HEK293T (cell line): Measurements from ENCODE around the gene RBBP9.
A peak's percentile ranks its signal among the peaks of the same experiment; 100 is the strongest.

ENCODE experiments used
- CTCF ChIA-PET: fragments of 350-600 bp; formaldehyde crosslinking; extraction: SDS; loops from one replicate; lab custom pipeline; 2021; ENCODE audit warnings: antibody characterized with exemption, inconsistent platforms; lab: Yijun Ruan, JAX
- POLR2A ChIA-PET: fragments of 350-600 bp; formaldehyde crosslinking; extraction: SDS; loops from one replicate; lab custom pipeline; 2020; ENCODE audit warnings: antibody characterized with exemption, inconsistent platforms; lab: Yijun Ruan, JAX
- DNase-seq: peaks from one replicate; pipeline ENCODE4 v3.0.0; 2012; ENCODE audit warnings: mixed read lengths; ENCODE audit errors: extremely low spot score
- ARNT ChIP-seq: fragments of 450-650 bp; IDR thresholded peaks from 2 replicates; pipeline ENCODE4 v1.6.1; 2017; ENCODE audit warnings: mild to moderate bottlenecking
- BHLHE40 ChIP-seq: fragments of 450-650 bp; IDR thresholded peaks from 2 replicates; pipeline ENCODE4 v1.6.1; 2016; ENCODE audit warnings: mild to moderate bottlenecking, moderate library complexity, borderline replicate concordance
- CTBP1 ChIP-seq: fragments of 450-650 bp; IDR thresholded peaks from 2 replicates; pipeline ENCODE4 v1.6.1; 2016; ENCODE audit warnings: borderline replicate concordance
- ELF4 ChIP-seq: fragments of 450-650 bp; IDR thresholded peaks from 2 replicates; pipeline ENCODE4 v1.6.1; 2017; ENCODE audit warnings: antibody characterized with exemption
- FOXA1 ChIP-seq: fragments of 450-650 bp; IDR thresholded peaks from 2 replicates; pipeline ENCODE4 v1.6.1; 2016; ENCODE audit warnings: mild to moderate bottlenecking
- FOXK2 ChIP-seq: fragments of 450-650 bp; IDR thresholded peaks from 2 replicates; pipeline ENCODE4 v1.6.1; 2016; ENCODE audit warnings: mild to moderate bottlenecking
- FOXM1 ChIP-seq: fragments of 450-650 bp; IDR thresholded peaks from 2 replicates; pipeline ENCODE4 v1.6.1; 2017; ENCODE audit warnings: mild to moderate bottlenecking, borderline replicate concordance
- HDGF ChIP-seq: fragments of 450-650 bp; IDR thresholded peaks from 2 replicates; pipeline ENCODE4 v1.6.1; 2017; ENCODE audit warnings: antibody characterized with exemption, borderline replicate concordance
- L3MBTL2 ChIP-seq: fragments of 450-650 bp; conservative IDR thresholded peaks from 2 replicates; pipeline ENCODE4 v1.6.1; 2016; ENCODE audit warnings: mild to moderate bottlenecking
- LEF1 ChIP-seq: fragments of 450-650 bp; IDR thresholded peaks from 2 replicates; pipeline ENCODE4 v1.6.1; 2017; ENCODE audit warnings: mild to moderate bottlenecking, borderline replicate concordance
- NFRKB ChIP-seq: fragments of 450-650 bp; IDR thresholded peaks from 2 replicates; pipeline ENCODE4 v1.6.1; 2016; ENCODE audit warnings: mild to moderate bottlenecking, moderate library complexity
- SP1 ChIP-seq: fragments of 450-650 bp; IDR thresholded peaks from 2 replicates; pipeline ENCODE4 v1.6.1; 2017
- SUZ12 ChIP-seq: fragments of 450-650 bp; IDR thresholded peaks from 2 replicates; pipeline ENCODE4 v1.6.1; 2016; ENCODE audit warnings: mild to moderate bottlenecking
- TARDBP ChIP-seq: fragments of 450-650 bp; IDR thresholded peaks from 2 replicates; pipeline ENCODE4 v1.6.1; 2016
- ZNF384 ChIP-seq: fragments of 450-650 bp; IDR thresholded peaks from 2 replicates; pipeline ENCODE4 v1.6.1; 2016
- TF ChIP-seq, protein P1 (sequence below): fragments of 450-650 bp; IDR thresholded peaks from 2 replicates; pipeline ENCODE4 v1.6.1; 2016

Gene RBBP9

DNA sequence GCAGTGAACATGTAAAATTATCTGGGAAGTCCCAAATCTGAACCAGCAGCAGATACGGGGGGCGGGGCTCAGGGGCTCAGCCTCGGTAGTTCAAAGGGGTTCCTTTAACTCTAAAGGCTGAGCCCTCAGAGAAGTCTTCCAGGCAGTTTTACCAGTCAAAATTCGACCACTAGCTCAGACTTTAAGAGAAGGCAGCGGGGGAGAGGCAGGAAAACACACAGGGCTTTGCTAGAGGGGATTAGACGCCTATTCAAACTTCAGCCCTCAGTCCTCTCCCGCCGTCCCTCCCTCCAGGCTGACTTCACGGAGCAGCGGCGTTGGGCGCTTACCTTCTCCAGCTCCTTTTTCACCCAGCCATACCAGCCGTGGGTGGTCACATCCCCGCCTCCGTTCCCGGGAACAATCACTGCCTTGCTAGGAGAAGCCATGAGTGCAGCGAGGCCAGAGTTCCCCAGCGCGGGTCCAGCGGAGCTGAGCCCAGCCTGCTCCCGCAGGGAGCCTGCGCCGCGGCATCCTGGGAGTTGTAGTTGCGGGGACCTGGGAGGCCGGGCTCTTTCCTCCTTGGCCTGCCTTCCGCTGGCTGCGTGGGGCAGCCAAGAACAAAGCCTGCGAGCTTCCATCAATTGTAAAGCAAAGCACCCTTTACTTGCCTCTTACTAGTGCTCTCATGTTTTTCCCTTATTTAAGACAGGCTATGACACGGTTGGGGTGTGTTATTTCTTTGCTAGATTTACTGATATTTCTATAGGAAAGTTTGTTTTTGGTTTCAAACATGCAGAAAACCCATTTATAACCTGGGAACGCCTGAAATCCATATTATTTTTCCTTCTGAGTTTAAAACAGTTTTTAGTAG, at the start of gene RBBP9:
Gene RBBP9 (minus strand): TSS at position 486 of the 853 bp plus-strand sequence. CDS start 58 bp downstream, at position 428.
- POLR2A ChIA-PET = interaction anchor here (0.6 to 4.5 kb wide), 10 partner anchors 8 to 97 kb away, joined by 3 to 113 read pairs (median 4); partner anchors contain the start of genes DZANK1, POLR3F, SEC23B and SMIM26
- DNase-seq = peak; percentile 86
- TF ChIP-seq CTBP1 (no peak), FOXA1 (no peak), TARDBP (no peak), HDGF (no peak), SUZ12 (no peak), ELF4 (no peak), SP1 (no peak), NFRKB (no peak), FOXK2 (no peak), ZNF384 (no peak), ARNT (no peak), BHLHE40 (no peak), LEF1 (no peak), L3MBTL2 (no peak), FOXM1 (no peak)
- TF ChIP-seq, protein P1, sequence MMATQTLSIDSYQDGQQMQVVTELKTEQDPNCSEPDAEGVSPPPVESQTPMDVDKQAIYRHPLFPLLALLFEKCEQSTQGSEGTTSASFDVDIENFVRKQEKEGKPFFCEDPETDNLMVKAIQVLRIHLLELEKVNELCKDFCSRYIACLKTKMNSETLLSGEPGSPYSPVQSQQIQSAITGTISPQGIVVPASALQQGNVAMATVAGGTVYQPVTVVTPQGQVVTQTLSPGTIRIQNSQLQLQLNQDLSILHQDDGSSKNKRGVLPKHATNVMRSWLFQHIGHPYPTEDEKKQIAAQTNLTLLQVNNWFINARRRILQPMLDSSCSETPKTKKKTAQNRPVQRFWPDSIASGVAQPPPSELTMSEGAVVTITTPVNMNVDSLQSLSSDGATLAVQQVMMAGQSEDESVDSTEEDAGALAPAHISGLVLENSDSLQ = no peak
- CTCF ChIA-PET = interaction anchor here (0.6 to 1.5 kb wide), 2 partner anchors 10 to 954 kb away, joined by 3 to 6 read pairs; no protein-coding TSS in a partner anchor

DNA sequence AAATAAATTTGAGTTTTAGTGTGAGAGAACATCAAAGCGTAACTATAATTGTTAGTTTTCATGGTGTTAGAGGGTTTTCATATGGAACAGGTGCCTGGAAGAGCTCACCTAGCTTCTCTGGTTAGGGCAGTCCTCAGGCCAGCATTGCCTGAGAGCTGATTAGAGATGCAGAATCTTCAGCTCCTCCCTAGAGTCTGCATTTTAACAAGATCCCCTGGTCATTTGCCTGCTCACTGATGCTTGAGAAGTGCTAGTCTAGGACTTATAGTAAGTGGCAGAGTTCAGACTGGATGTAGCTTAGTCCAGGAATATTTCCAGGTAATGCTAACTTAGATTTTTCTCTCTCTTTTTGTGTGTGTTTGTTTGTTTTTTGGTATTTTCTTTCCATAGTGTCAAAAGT, 48.5 kb upstream of the RBBP9 start:
- ChIA-PET CTCF (no interaction called here), POLR2A (interaction anchor here (1.4 kb wide), 1 partner anchor 38 kb away, joined by 4 read pairs; the partner anchor contains the start of gene SEC23B)
- TF ChIP-seq SUZ12 = no peak
- no peak for TF ChIP-seq L3MBTL2
- no peak for TF ChIP-seq FOXK2
- TF ChIP-seq, protein P1 = no peak
- no peak for TF ChIP-seq FOXM1
- no peak for TF ChIP-seq ELF4
- no peak for DNase-seq

DNA sequence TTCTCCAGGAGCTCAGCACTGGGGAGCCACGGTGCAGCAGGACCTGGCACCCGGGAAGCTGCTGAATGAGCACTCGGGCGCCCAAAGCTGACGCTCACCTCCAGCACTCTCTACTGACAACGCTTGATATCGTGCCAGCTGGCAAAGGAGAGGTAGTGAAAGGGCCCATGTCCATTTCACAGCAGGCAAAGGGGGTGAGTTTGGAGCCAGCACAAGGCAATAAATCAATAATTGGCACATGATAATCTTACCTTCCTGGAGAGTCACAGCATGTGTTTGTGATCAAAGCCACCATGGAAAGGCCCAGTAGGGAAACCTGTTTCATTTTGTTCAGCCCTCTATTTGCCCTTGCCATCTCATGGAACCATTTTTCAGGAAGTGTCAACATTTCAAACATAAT, 46.9 kb upstream of the RBBP9 start:
- ChIA-PET POLR2A (no interaction called here), CTCF (no interaction called here)
- TF ChIP-seq L3MBTL2 (no peak), FOXK2 (no peak), ELF4 (no peak), ARNT (no peak), BHLHE40 (no peak), HDGF (no peak), FOXA1 (no peak), SP1 (no peak), LEF1 (no peak), NFRKB (no peak), ZNF384 (no peak)
- TF ChIP-seq, protein P1 = no peak

GRCh38 chr20:18543216-18543615, 46.2 kb upstream of the RBBP9 start:
- POLR2A ChIA-PET = no interaction called here
- no peak for DNase-seq
- CTCF ChIA-PET = no interaction called here
- TF ChIP-seq, protein P1 = no peak
- TF ChIP-seq SP1 = no peak
- TF ChIP-seq FOXM1 = no peak
- no peak for TF ChIP-seq FOXA1
- TF ChIP-seq TARDBP = no peak
- TF ChIP-seq ELF4 = no peak
- no peak for TF ChIP-seq NFRKB
- TF ChIP-seq BHLHE40 = no peak
- no peak for TF ChIP-seq LEF1
- no peak for TF ChIP-seq ZNF384
- TF ChIP-seq HDGF = no peak
- TF ChIP-seq SUZ12 = no peak
- TF ChIP-seq L3MBTL2 = no peak
- no peak for TF ChIP-seq ARNT
- TF ChIP-seq CTBP1 = no peak
- TF ChIP-seq FOXK2 = no peak

More for the DNA sequence above, 46.9 kb upstream of the RBBP9 start:
- no peak for DNase-seq

- ChIA-PET CTCF (no interaction called here), POLR2A (no interaction called here)
- no peak for DNase-seq
- TF ChIP-seq SP1 (no peak), LEF1 (no peak), TARDBP (no peak)
Measured at GRCh38 chr20:18541741-18542140, 44.7 kb upstream of the RBBP9 start.

- TF ChIP-seq TARDBP (no peak), ARNT (no peak), ELF4 (no peak), SUZ12 (no peak), L3MBTL2 (no peak)
- TF ChIP-seq, protein P1 = no peak
- POLR2A ChIA-PET = no interaction called here
- no peak for DNase-seq
- CTCF ChIA-PET = no interaction called here
Measured at GRCh38 chr20:18537651-18538050, 40.6 kb upstream of the RBBP9 start.
